GM18951 (cell line): ENCODE measurements around the gene MAP1LC3A.

ENCODE experiments used
- POLR2A ChIP-seq: IDR thresholded peaks from 4 replicates; pipeline ENCODE4 v1.6.1; 2011; ENCODE audit warnings: mild to moderate bottlenecking; ENCODE audit not compliant: insufficient read length, insufficient read depth; ENCODE audit errors: extremely low read depth
- in situ Hi-C: fragments of 300-500 bp; cut with MboI; formaldehyde crosslinking; loops from one replicate; pipeline ENCODE4 v1.12.0; 2022; ENCODE audit warnings: low sequenced_read_pairs, mixed read lengths, inconsistent platforms; ENCODE audit not compliant: unreplicated experiment

The MAP1LC3A gene

GRCh38 chr20:34604980-34605788 is 46.7 kb downstream of the MAP1LC3A start:
- in situ Hi-C loops, result no loop called here
- TF ChIP-seq POLR2A, result no peak

- TF ChIP-seq POLR2A, result no peak
- in situ Hi-C loops, result no loop called here
These were observed 48.5 kb downstream of the MAP1LC3A start for GRCh38 chr20:34607066-34607465.
